Suppressor macrophage treated with lipopolysaccharide for 4 hours (primary cell): Measurements from ENCODE around the gene IL17RE.

Source experiments
- DNase-seq: peaks from one replicate; pipeline ENCODE4 v3.0.0-alpha.2; 2020

The IL17RE gene

GRCh38 chr3:9909221-9910013 is 6.8 kb downstream of the IL17RE start:
- no peak for DNase-seq

DNA sequence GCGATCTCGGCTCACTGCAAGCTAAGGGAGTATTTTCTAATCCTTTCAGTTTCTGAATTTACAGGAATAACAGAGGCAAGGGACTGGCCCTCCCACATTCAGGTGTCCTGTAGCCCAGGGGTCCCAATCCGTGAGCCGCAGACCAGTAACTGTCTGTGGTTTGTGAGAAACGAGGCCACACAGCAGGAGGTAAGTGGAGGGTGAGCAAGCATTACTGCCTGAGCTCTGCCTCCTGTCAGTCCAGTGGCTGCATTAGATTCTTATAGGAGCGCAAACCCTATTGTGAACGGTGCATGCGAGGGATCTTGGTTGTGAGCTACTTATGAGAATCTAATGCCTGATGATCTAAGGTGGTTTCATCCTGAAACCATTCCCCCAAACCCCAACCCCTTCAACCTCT is 9.2 kb downstream of the IL17RE start:
- no peak for DNase-seq

GRCh38 chr3:9912294-9912935 is 9.8 kb downstream of the IL17RE start:
- no peak for DNase-seq

DNA sequence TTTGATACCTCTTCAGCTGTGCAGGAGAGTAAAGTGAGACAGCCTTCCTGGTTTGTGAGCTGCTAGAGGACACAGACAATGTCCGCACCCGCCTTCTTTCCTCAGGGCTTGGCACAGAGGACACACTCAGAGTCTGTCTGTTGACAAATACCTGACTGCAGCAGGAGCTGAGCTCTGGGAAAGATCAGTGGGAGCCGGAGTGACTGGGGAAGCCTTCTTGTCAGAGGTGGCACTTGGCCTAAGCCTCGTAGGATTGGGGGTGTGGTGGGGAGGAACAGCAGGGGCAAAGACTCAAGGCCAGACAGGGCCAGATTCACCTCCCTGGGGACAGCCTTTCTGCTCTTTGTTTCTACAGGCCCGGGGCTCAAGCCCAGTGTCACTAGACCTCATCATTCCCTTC is 11.0 kb downstream of the IL17RE start:
- no peak for DNase-seq

DNA sequence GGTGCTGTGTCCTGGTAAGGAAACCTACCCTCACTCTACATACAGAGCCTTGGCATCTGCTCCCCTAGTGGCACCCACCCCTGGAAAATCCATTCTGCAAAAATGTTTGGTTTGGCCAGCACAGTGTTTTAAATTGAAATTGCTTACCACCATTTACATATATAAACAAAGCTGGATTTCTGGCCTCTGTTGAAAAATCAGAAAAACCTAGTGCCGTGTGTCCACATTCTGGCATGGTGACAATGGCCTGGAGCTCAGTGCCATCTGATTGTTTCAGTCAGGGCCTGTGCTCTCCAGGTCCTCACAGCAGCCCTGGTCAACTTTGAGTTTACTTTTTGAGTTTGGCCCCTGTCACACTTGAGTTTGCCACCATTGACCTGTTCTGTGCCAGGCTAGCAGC is 11.4 kb downstream of the IL17RE start:
- DNase-seq, result no peak

DNA sequence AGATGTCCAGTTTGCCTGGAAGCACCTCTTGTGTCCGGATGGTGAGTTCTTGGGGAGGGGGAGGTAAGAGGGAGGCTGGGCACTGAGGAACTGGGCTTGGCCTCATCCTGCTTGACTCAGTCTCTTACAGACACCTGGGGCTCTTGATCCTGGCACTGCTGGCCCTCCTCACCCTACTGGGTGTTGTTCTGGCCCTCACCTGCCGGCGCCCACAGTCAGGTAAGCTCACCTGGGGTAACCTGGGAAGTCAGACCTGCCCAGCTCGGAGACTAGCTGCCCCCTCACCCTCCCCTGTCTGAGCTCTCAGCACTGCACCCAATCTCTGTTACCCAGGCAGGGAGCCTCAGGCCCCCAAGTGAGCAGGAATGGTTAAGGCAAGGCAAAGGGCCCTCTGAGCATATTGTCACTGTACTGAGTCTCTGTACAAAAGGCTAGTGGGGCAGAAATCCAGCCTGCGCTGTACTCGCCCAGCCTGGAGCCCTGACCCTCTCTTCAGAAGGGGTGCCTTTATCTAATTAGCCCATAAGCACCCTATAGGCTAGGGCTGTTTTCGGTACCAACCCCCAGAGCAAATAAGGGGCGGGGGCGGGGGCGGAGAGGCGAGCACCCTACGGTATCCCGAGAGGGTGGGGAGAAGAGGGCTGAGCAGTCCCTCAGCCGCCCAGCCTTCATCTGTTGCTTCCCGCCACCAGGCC is 12.1 kb downstream of the IL17RE start:
- no peak for DNase-seq

DNA sequence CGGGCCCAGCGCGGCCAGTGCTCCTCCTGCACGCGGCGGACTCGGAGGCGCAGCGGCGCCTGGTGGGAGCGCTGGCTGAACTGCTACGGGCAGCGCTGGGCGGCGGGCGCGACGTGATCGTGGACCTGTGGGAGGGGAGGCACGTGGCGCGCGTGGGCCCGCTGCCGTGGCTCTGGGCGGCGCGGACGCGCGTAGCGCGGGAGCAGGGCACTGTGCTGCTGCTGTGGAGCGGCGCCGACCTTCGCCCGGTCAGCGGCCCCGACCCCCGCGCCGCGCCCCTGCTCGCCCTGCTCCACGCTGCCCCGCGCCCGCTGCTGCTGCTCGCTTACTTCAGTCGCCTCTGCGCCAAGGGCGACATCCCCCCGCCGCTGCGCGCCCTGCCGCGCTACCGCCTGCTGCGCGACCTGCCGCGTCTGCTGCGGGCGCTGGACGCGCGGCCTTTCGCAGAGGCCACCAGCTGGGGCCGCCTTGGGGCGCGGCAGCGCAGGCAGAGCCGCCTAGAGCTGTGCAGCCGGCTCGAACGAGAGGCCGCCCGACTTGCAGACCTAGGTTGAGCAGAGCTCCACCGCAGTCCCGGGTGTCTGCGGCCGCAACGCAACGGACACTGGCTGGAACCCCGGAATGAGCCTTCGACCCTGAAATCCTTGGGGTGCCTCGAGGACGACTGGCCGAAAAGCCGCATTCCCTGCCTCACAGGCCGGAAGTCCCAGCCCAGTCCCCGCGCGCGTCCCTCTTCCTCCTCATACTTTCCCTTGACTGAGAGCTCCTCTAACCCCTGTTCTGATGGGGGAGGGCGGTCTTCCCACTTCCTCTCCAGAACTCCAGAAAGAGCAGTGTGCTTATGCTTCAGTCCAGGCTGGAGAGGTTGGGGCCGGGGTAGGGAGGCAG is 12.8 kb downstream of the IL17RE start:
- peak; percentile 75 for DNase-seq

- DNase-seq, result no peak
Measured at GRCh38 chr3:9916346-9916733, 13.7 kb downstream of the IL17RE start.

- DNase-seq, result peak; percentile 78
Measured at GRCh38 chr3:9916734-9917680, 14.4 kb downstream of the IL17RE start, which contains the start of gene IL17RC. Gene IL17RC, plus strand, starts transcription at chr3:9917098. Its CDS starts 218 bp downstream, at chr3:9917316.

DNA sequence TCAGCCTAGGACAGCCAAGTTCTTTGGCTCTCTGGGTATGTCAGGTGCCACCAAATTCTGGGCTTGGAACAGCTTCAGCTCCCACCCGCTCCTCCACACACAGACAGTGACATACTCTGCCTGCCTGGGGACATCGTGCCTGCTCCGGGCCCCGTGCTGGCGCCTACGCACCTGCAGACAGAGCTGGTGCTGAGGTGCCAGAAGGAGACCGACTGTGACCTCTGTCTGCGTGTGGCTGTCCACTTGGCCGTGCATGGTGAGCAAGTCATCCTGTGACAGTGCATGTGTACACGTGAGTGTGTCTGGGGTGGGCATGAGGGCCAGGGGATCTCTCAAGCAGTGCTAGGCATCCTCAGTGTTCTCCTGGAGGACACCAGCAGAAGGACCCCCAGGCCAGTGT is 15.2 kb downstream of the IL17RE start:
- DNase-seq, result no peak

- DNase-seq, result no peak
Measured at GRCh38 chr3:9918261-9919038, 15.8 kb downstream of the IL17RE start.

- DNase-seq, result no peak
Measured at GRCh38 chr3:9928158-9928557, 25.5 kb downstream of the IL17RE start.

DNA sequence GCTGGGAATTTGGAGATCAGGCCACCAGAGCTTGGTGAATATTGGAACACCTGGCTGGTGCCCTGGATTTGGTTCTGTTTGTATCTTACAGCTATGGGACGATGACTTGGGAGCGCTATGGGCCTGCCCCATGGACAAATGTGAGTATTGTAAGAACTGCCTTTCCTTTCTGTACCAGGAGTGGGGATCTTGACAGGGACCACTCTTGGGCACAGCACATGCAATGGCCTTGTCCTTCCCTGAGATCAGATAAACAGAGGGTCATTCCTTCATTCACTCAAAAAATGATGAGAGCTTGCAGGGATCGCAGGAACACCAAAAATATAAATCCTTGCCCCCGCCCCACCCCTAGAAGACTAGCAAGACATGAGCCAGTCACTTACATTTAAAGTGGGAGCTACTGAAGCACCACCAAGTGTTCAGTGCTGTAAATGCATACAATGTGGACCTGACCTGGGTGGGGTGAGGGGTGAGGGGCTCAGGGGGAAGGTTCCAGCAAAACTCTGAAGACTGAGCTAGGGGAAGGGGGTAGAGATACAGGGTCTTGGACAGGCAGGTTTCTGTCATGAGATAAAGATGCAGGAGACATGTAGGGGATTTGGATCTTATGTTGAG is 28.3 kb downstream of the IL17RE start:
- DNase-seq, result no peak

DNA sequence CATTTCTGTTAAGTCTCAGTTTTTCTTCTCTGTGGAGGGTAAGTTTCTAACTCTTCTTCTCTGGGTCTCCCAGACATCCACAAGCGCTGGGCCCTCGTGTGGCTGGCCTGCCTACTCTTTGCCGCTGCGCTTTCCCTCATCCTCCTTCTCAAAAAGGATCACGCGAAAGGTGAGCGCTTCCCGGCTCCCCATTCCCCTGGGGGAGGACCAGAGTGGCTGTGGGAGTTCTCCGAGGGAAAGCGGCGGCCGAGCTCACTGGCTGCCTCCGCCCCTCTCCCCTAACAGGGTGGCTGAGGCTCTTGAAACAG is 29.8 kb downstream of the IL17RE start:
- no peak for DNase-seq

DNA sequence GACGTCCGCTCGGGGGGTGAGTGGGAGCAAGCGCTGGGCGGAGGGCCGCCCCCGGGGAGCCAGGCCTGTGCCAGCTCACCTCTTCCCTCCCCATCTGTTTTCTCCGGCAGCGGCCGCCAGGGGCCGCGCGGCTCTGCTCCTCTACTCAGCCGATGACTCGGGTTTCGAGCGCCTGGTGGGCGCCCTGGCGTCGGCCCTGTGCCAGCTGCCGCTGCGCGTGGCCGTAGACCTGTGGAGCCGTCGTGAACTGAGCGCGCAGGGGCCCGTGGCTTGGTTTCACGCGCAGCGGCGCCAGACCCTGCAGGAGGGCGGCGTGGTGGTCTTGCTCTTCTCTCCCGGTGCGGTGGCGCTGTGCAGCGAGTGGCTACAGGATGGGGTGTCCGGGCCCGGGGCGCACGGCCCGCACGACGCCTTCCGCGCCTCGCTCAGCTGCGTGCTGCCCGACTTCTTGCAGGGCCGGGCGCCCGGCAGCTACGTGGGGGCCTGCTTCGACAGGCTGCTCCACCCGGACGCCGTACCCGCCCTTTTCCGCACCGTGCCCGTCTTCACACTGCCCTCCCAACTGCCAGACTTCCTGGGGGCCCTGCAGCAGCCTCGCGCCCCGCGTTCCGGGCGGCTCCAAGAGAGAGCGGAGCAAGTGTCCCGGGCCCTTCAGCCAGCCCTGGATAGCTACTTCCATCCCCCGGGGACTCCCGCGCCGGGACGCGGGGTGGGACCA is 30.4 kb downstream of the IL17RE start:
- peak; percentile 87 for DNase-seq

GRCh38 chr3:9933561-9934234 is 31.1 kb downstream of the IL17RE start, which contains the start of gene CRELD1:
Gene CRELD1, plus strand, starts transcription at chr3:9933834. Its CDS starts 605 bp downstream, at chr3:9934439.
- DNase-seq, result peak; percentile 98

DNA sequence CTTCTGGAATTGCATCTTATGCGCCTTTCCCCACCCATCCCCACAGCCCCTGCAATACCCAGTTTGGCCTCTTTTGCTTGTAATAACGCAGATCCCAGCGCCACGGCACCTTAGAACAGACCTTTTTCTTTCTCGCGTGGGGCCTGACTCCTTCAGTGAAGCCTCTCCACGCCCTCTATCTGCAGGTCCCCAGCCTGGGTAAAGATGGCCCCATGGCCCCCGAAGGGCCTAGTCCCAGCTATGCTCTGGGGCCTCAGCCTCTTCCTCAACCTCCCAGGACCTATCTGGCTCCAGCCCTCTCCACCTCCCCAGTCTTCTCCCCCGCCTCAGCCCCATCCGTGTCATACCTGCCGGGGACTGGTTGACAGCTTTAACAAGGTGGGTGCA is 31.6 kb downstream of the IL17RE start:
- no peak for DNase-seq

- no peak for DNase-seq
Measured at GRCh38 chr3:9934993-9935392, 32.3 kb downstream of the IL17RE start.

GRCh38 chr3:9935966-9936510 is 33.4 kb downstream of the IL17RE start:
- peak; percentile 53 for DNase-seq
